Body of pancreas (tissue), 4 donors: ENCODE data around the gene RPS6KB2. TPM values are rescaled to one million over a fixed set of nuclear protein-coding genes. Genes with fewer than 3 reads are reported as not detected.

ENCODE experiments used
- ATAC-seq: fragments of 150-250 bp; one replicate; pipeline ENCODE4 v1.9.1; 2016
- DNase-seq, 4 donors: peaks; one replicate each; pipeline ENCODE4 v3.0.0-alpha.2; 2019
- H3K27ac ChIP-seq, 4 donors: fragments of 200-600 bp; sonication (generic); 1 replicate in 3 of 4; 2 replicates in 1 of 4; pipeline versions ENCODE4 v1.5.1 to v1.6.1; 2016 to 2019; ENCODE audit warnings: mild to moderate bottlenecking in 1 of 4, mixed read lengths in 1 of 4, moderate library complexity in 1 of 4
- H3K27me3 ChIP-seq, 2 donors: fragments of 200-600 bp; sonication (generic); one replicate each; pipeline ENCODE4 v1.6.0; 2016; ENCODE audit warnings: mild to moderate bottlenecking in 1 of 2
- H3K36me3 ChIP-seq, 2 donors: fragments of 200-600 bp; sonication (generic); replicated peaks in 1 of 2; 2 replicates each; pipeline ENCODE4 v1.5.1; 2016; ENCODE audit warnings: low read depth in 2 of 2; ENCODE audit not compliant: insufficient read depth in 1 of 2
- H3K4me1 ChIP-seq: fragments of 200-600 bp; sonication (generic); one replicate; pipeline ENCODE4 v1.6.0; 2016
- H3K4me3 ChIP-seq, 2 donors: fragments of 200-600 bp; sonication (generic); 1 replicate in 1 of 2; 2 replicates in 1 of 2; pipeline ENCODE4 v1.5.1; 2016 to 2019
- H3K9me3 ChIP-seq, 3 donors: fragments of 200-600 bp; sonication (generic); 1 replicate in 2 of 3; 2 replicates in 1 of 3; pipeline ENCODE4 v1.5.1; 2016
- POLR2A ChIP-seq, 3 donors: fragments of 450-650 bp; IDR thresholded peaks; one replicate each; pipeline ENCODE4 v1.6.1; 2016; ENCODE audit warnings: antibody characterized with exemption in 3 of 3, mild to moderate bottlenecking in 2 of 3
- WGBS, 2 donors: methylation state at CpG; one replicate each; pipeline ENCODE4 v1.1.5; 2017; 5-methylcytosine and 5-hydroxymethylcytosine counted together
- intact Hi-C: fragments of 100-400 bp; cut with DNase I; formaldehyde crosslinking; loops from one replicate; pipeline ENCODE4 v1.15.1; 2023
- total RNA-seq, 2 donors: library from RNA; depleted of rRNA; stranded (reverse); fragments of >200 nt; gene quantifications; one replicate each; pipeline ENCODE4 v1.1.0, GENCODE V29; 2016
- TF ChIP-seq, protein P1 (sequence below), 7 experiments: fragments of 450-650 bp in 4 of 7; fragments of 200-600 bp in 3 of 7; sonication (generic) in 3 of 7; IDR thresholded peaks; one replicate each; pipeline ENCODE4 v1.5.1; 2016 to 2019; ENCODE audit warnings: antibody characterized with exemption in 7 of 7

The RPS6KB2 gene
- total RNA-seq, 2 donors from 2014 or later, result 34.9 to 36.1 TPM

GRCh38 chr11:67407688-67408163 is 20.6 kb upstream of the RPS6KB2 start:
- H3K4me1 ChIP-seq, result peaks cover 13% of the 10 kb centered on the region
- intact Hi-C loops, result no loop called here
- no peak overlapping the region for H3K4me3 ChIP-seq
- no peaks in the 10 kb centered on the region for H3K27me3 ChIP-seq
- 46% methylated on average over 11 to 12 of the region's 12 CpGs for WGBS, 2 donors
- H3K36me3 ChIP-seq, result no peaks in the 10 kb centered on the region
- DNase-seq (no peak), ATAC-seq (no peak)
- no peaks in the 10 kb centered on the region for H3K9me3 ChIP-seq
- no peak overlapping the region for H3K27ac ChIP-seq
- TF ChIP-seq, protein P1, sequence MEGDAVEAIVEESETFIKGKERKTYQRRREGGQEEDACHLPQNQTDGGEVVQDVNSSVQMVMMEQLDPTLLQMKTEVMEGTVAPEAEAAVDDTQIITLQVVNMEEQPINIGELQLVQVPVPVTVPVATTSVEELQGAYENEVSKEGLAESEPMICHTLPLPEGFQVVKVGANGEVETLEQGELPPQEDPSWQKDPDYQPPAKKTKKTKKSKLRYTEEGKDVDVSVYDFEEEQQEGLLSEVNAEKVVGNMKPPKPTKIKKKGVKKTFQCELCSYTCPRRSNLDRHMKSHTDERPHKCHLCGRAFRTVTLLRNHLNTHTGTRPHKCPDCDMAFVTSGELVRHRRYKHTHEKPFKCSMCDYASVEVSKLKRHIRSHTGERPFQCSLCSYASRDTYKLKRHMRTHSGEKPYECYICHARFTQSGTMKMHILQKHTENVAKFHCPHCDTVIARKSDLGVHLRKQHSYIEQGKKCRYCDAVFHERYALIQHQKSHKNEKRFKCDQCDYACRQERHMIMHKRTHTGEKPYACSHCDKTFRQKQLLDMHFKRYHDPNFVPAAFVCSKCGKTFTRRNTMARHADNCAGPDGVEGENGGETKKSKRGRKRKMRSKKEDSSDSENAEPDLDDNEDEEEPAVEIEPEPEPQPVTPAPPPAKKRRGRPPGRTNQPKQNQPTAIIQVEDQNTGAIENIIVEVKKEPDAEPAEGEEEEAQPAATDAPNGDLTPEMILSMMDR (IDR thresholded peaks at IDR 0.05), result no peak
- no peak for TF ChIP-seq POLR2A (IDR thresholded peaks at IDR 0.05)

DNA sequence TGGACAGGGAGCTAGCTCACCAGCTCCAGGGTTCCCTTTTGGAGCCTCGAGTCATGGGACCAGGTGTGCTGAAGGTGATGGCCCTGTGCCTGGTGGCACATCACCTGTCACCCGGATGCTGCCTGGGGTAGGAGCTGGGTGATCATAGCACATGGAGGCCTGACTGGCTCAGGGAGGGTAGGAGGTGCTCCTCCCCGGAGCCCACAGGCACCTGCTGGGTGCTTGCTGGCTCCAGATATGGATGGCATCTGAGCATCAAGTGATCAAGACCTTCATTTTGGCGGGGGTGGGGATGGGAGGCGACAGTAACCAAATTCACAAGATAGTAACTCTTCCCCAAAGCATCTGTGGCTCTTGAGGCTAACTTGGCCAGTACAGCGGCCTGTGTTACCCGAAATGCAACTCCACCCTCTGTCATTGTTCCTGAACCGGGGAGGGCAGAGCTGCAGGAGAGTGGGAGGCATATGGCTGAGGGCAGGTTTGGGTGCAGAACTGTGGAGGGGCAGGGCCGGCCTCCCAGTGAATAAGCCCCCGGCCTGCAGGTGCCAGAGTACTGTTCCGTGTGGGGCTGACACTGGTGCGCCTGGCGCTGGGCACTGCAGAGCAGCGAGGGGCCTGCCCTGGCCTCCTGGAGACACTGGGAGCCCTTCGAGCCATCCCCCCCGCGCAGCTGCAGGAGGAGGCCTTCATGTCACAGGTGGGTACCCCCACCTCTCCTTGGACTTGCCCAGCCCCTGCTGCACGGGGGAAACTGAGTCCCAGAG is 19.7 kb upstream of the RPS6KB2 start:
- DNase-seq (no peak), ATAC-seq (no peak)
- no peaks in the 10 kb centered on the region for H3K36me3 ChIP-seq
- H3K9me3 ChIP-seq, result no peaks in the 10 kb centered on the region
- no peak overlapping the region for H3K4me3 ChIP-seq
- TF ChIP-seq POLR2A (IDR thresholded peaks at IDR 0.05), result no peak
- TF ChIP-seq, protein P1 (IDR thresholded peaks at IDR 0.05), result no peak
- H3K27ac ChIP-seq, result no peak overlapping the region
- 48 to 49% methylated on average over 5 to 17 of the region's 18 CpGs for WGBS, 2 donors
- no peaks in the 10 kb centered on the region for H3K27me3 ChIP-seq
- intact Hi-C loops, result no loop called here
- H3K4me1 ChIP-seq, result peaks cover 15% of the 10 kb centered on the region

- no peak overlapping the region for H3K4me3 ChIP-seq
- H3K36me3 ChIP-seq, result no peaks in the 10 kb centered on the region
- H3K27ac ChIP-seq, result no peak overlapping the region
- intact Hi-C loops, result no loop called here
- DNase-seq, result no peak
- no peaks in the 10 kb centered on the region for H3K9me3 ChIP-seq
- TF ChIP-seq, protein P1 (IDR thresholded peaks at IDR 0.05), result no peak
- TF ChIP-seq POLR2A (IDR thresholded peaks at IDR 0.05), result no peak
- H3K27me3 ChIP-seq, result no peaks in the 10 kb centered on the region
- no peak for ATAC-seq
- peaks cover 15% of the 10 kb centered on the region for H3K4me1 ChIP-seq
- 55 to 90% methylated on average over 4 to 21 of the region's 24 CpGs for WGBS, 2 donors
Observed at GRCh38 chr11:67409261-67409666, 19.0 kb upstream of the RPS6KB2 start.

DNA sequence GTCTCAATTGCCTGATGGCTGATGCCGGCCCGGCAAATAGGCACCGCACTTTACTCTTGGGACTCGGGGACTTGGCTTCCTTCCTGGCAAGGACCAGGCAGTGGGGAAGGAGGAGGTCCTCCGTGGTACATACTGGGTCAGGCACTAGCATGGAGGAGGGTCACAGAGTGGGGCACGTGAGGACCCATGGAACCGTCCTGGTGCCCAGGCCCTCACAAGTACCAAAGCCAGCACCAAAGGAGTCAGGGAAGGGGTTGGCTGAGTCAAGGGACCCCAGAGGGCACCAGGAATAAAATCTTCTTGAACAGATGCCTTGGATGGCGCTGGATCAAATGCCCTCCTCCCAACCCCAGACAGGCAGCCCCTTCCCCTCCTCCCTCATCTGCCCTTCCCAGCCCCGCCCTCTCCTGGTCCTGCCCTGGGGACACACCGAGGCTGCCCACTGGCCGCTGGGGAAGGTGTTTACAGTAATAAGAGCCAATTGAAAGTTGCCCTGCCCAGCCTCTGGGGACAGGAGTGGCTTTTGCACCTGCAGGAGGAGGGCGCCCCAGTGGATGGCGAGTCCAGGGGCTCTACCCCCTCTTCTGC is 18.4 kb upstream of the RPS6KB2 start:
- Histone ChIP-seq H3K27ac (no peak overlapping the region), H3K4me1 (peaks cover 17% of the 10 kb centered on the region), H3K27me3 (no peaks in the 10 kb centered on the region), H3K36me3 (no peaks in the 10 kb centered on the region), H3K4me3 (no peak overlapping the region), H3K9me3 (no peaks in the 10 kb centered on the region)
- ATAC-seq (peak; percentile 61), DNase-seq (peak; percentile 53 to 72 (median 68))
- 18 to 23% methylated on average over 4 to 12 of the region's 13 CpGs for WGBS, 2 donors
- intact Hi-C loops, result no loop called here
- TF ChIP-seq POLR2A (IDR thresholded peaks at IDR 0.05), result no peak
- TF ChIP-seq, protein P1 (IDR thresholded peaks at IDR 0.05), result peak in 1 of 7 experiments; percentile 16
